ENCODE data around the gene ZNF516. TPM values are rescaled to one million over a fixed set of nuclear protein-coding genes. Genes with fewer than 3 reads are reported as not detected.

Gene ZNF516
- total RNA-seq, 1 donor from 2014 or later: 21.6 TPM

GRCh38 chr18:76388261-76388660 lies 106.8 kb downstream of the ZNF516 start:
- H3K4me3 ChIP-seq: no peak overlapping the region
- no peak overlapping the region for H3K27ac ChIP-seq
- no peaks in the 10 kb centered on the region for H3K36me3 ChIP-seq
- peak in 1 of 2 donors; percentile 47 for DNase-seq (ENCODE audit: low spot score in 2 of 2)
- no peaks in the 10 kb centered on the region for H3K4me1 ChIP-seq
- H3K9me3 ChIP-seq: no peaks in the 10 kb centered on the region
- intact Hi-C loops (cut with DNase I): no loop called here
- no peak for TF ChIP-seq CTCF (IDR thresholded peaks at IDR 0.05)
- no peaks in the 10 kb centered on the region for H3K27me3 ChIP-seq

- no peak overlapping the region for H3K4me3 ChIP-seq
Observed at GRCh38 chr18:76387608-76388007, 107.4 kb downstream of the ZNF516 start.

GRCh38 chr18:76386886-76387285 lies 108.2 kb downstream of the ZNF516 start:
- intact Hi-C loops (cut with DNase I): no loop called here
- DNase-seq (ENCODE audit: low spot score in 2 of 2): peak in 1 of 2 donors; percentile 22
- Histone ChIP-seq H3K4me3 (no peak overlapping the region), H3K27ac (no peak overlapping the region), H3K36me3 (no peaks in the 10 kb centered on the region), H3K9me3 (no peaks in the 10 kb centered on the region), H3K27me3 (no peaks in the 10 kb centered on the region), H3K4me1 (no peaks in the 10 kb centered on the region)
- no peak for TF ChIP-seq CTCF (IDR thresholded peaks at IDR 0.05)

More at GRCh38 chr18:76387608-76388007, 107.4 kb downstream of the ZNF516 start:
- no peaks in the 10 kb centered on the region for H3K27me3 ChIP-seq
- TF ChIP-seq CTCF (IDR thresholded peaks at IDR 0.05): no peak
- H3K36me3 ChIP-seq: no peaks in the 10 kb centered on the region
- H3K27ac ChIP-seq: no peak overlapping the region
- no peaks in the 10 kb centered on the region for H3K4me1 ChIP-seq
- no peak for DNase-seq (ENCODE audit: low spot score in 2 of 2)
- intact Hi-C loops (cut with DNase I): no loop called here
- H3K9me3 ChIP-seq: no peaks in the 10 kb centered on the region

DNA sequence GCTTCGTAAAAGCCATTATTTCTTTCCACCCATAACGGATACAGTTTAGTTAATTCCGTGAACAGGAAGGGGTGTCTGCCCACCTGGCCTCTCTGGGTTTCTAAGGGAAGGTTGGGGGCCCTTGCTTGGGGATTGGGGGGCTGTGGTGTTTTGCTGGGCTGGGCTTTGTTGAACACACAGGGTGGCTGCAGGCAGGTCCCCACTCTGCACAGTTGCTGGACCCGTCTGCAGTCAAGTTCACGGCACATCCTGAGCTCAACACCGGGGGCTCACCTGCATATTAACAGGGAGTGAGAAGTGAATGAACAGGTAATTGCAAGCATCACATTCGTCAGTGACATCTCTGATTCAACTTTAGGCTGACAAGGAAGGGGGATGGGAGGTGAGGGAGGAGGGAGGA lies 109.0 kb downstream of the ZNF516 start:
- Histone ChIP-seq H3K4me3 (no peak overlapping the region), H3K27me3 (no peaks in the 10 kb centered on the region), H3K36me3 (no peaks in the 10 kb centered on the region), H3K9me3 (no peaks in the 10 kb centered on the region), H3K27ac (no peak overlapping the region), H3K4me1 (no peaks in the 10 kb centered on the region)
- no peak for TF ChIP-seq CTCF (IDR thresholded peaks at IDR 0.05)
- DNase-seq (ENCODE audit: low spot score in 2 of 2): peak in 1 of 2 donors; percentile 46
- intact Hi-C loops (cut with DNase I): no loop called here

- H3K27me3 ChIP-seq: no peaks in the 10 kb centered on the region
- TF ChIP-seq CTCF (IDR thresholded peaks at IDR 0.05): no peak
- no peaks in the 10 kb centered on the region for H3K36me3 ChIP-seq
- H3K9me3 ChIP-seq: no peaks in the 10 kb centered on the region
- H3K27ac ChIP-seq: no peak overlapping the region
- H3K4me3 ChIP-seq: no peak overlapping the region
- peak in 1 of 2 donors; percentile 22 for DNase-seq (ENCODE audit: low spot score in 2 of 2)
- intact Hi-C loops (cut with DNase I): no loop called here
- H3K4me1 ChIP-seq: no peaks in the 10 kb centered on the region
Observed at GRCh38 chr18:76385681-76385975, 109.4 kb downstream of the ZNF516 start.

All from ascending aorta (tissue), 2 donors.